Femur (tissue), 1 donor: ENCODE data around the gene HPS1.
A peak's percentile ranks its signal among the peaks of the same experiment; 100 is the strongest.

ENCODE experiments used
- DNase-seq: peaks from one replicate; pipeline ENCODE4 v3.0.0-alpha.2; 2017

Gene HPS1

GRCh38 chr10:98431016-98431415, 15.7 kb downstream of the HPS1 start:
- no peak for DNase-seq

GRCh38 chr10:98430427-98430826, 16.3 kb downstream of the HPS1 start:
- no peak for DNase-seq

- DNase-seq, result peak; percentile 11
These were observed 17.2 kb downstream of the HPS1 start for GRCh38 chr10:98429320-98430072.

GRCh38 chr10:98427011-98427515, 19.7 kb downstream of the HPS1 start:
- no peak for DNase-seq

- peak; percentile 20 for DNase-seq
These were observed 21.0 kb downstream of the HPS1 start for GRCh38 chr10:98425511-98426352.

- no peak for DNase-seq
These were observed 22.2 kb downstream of the HPS1 start for GRCh38 chr10:98424295-98425254.

- DNase-seq, result no peak
These were observed 23.0 kb downstream of the HPS1 start for GRCh38 chr10:98423691-98424120.

GRCh38 chr10:98422182-98422581, 24.6 kb downstream of the HPS1 start:
- DNase-seq, result no peak

GRCh38 chr10:98420786-98421185, 25.9 kb downstream of the HPS1 start:
- DNase-seq, result no peak

- DNase-seq, result no peak
These were observed 27.1 kb downstream of the HPS1 start for GRCh38 chr10:98419469-98420261.

- DNase-seq, result no peak
These were observed 27.9 kb downstream of the HPS1 start for GRCh38 chr10:98418665-98419468.

- DNase-seq, result no peak
These were observed 28.6 kb downstream of the HPS1 start for GRCh38 chr10:98417973-98418664.

- no peak for DNase-seq
These were observed 29.2 kb downstream of the HPS1 start for GRCh38 chr10:98417481-98417959.

GRCh38 chr10:98416606-98417388, 29.9 kb downstream of the HPS1 start:
- DNase-seq, result no peak

- DNase-seq, result no peak
These were observed 31.0 kb downstream of the HPS1 start for GRCh38 chr10:98415731-98416119.

GRCh38 chr10:98414932-98415730, 31.6 kb downstream of the HPS1 start, which contains the start of gene PYROXD2:
PYROXD2 (minus strand) TSS chr10:98415182; CDS start chr10:98415135, 47 bp downstream.
- peak; percentile 91 for DNase-seq

GRCh38 chr10:98414578-98414931, 32.2 kb downstream of the HPS1 start:
- no peak for DNase-seq

- DNase-seq, result no peak
These were observed 35.0 kb downstream of the HPS1 start for GRCh38 chr10:98411768-98412167.
